ENCODE data around the gene ARTN.

DNA sequence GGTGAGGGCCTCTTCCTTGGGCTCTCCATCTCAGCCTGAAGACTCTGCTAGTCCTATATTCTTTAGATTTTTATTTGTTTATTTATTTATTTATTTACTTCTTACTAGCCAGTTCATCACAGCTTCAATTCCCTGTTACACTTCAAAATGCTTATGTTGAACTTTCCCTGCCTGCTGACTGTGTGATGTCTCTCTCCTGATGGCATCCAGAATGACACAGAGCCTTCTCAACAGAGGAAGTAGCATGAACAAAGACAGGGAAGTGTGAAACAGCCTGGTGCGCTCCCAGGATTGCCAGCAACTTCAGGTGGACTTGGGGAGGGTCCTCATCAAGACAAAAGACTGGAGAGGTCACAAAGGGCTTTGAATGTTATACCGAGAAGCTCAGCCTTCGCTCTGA is 8.8 kb downstream of the ARTN start:
- TF ChIP-seq, protein P1, sequence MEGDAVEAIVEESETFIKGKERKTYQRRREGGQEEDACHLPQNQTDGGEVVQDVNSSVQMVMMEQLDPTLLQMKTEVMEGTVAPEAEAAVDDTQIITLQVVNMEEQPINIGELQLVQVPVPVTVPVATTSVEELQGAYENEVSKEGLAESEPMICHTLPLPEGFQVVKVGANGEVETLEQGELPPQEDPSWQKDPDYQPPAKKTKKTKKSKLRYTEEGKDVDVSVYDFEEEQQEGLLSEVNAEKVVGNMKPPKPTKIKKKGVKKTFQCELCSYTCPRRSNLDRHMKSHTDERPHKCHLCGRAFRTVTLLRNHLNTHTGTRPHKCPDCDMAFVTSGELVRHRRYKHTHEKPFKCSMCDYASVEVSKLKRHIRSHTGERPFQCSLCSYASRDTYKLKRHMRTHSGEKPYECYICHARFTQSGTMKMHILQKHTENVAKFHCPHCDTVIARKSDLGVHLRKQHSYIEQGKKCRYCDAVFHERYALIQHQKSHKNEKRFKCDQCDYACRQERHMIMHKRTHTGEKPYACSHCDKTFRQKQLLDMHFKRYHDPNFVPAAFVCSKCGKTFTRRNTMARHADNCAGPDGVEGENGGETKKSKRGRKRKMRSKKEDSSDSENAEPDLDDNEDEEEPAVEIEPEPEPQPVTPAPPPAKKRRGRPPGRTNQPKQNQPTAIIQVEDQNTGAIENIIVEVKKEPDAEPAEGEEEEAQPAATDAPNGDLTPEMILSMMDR (IDR thresholded peaks at IDR 0.05), result no peak
- no peak for TF ChIP-seq POLR2A (IDR thresholded peaks at IDR 0.05)
